HG02763 (cell line): ENCODE measurements around the gene TLX2.

Source experiments
- ATAC-seq: cut with Tn5 transposase; IDR thresholded peaks from one replicate; pipeline ENCODE4 v1.9.1; 2021; ENCODE audit warnings: mild to moderate bottlenecking, moderate library complexity; ENCODE audit not compliant: unreplicated experiment

Gene TLX2

GRCh38 chr2:74511104-74511989, 2.9 kb upstream of the TLX2 start:
- no peak for ATAC-seq

DNA sequence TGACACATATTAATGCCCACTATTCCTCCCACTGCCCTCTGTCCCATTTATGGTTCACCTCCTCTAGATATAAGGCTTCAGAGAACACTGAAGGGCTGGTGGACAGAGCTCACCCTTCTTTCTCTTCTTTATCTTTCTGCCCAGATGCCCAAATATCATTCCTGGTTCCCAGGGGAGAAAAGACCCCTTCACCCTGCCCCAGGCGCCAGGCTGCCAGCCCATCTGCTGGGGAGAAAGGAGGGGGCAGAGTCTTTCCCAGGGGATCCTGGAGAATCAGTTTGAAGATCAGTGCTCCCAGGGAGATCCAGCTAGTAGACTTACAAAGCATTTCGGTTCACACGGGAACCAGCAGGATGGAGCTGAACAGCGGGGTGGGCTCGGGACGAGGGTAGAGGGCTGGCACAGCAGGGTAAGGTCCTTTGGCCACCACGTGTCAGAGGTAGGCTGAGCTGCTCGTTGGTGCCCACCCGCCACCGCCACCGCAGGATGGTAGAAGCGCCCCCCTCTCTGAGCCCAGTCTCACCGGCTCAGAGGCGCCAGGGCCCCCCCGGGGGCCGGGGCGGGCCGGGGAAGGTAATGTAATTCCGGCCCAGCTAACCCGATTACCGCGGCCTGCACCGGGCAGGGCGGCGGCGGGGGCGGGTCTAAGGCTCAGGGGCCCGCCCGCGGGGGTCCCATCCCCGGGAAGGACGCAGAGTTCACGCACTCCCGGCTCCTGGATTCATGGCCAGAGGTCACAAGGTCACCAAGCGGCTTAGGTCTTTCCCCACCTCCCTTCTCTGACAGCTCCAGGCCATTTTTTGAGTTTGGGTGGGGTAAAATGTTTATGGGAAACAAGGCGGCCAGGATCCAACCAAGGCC, 1.3 kb upstream of the TLX2 start:
- no peak for ATAC-seq

DNA sequence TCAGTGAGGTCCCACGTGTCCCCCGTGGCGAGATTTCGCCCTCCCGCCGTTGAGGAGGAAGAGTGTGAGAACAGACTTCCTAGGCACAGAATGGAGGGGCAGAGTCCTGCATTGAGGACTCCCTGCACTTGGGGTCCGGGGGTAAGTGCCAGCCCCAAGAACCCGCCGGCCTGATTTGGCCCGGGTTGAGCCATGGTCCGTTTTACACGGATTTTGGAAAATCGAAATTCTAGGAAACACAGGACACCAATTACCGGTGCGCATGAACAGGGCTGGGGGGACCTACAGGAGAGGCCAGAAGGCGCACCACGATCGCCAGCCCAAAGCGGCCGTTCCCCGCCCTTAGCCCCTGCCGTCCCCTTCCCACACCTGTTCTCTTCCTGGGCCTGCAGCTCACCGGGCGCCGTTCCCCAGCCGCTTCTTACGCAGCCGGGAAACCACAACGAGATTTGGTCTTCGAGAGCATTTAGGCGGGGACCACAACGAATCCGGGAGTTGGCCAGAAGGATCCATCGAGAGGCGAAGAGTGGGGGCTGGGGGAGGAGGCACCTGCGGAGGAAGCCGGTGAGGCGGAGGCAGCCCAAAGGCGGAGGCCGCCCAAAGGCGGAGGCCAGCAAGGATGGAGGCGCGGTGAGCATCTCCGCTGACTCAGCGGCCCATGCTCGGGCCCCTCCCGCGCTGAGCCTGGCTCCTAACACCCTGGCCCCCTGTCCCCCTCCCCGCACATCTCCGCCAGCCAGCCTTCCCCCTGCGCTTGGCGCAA, 464 bp upstream of the TLX2 start:
- no peak for ATAC-seq

DNA sequence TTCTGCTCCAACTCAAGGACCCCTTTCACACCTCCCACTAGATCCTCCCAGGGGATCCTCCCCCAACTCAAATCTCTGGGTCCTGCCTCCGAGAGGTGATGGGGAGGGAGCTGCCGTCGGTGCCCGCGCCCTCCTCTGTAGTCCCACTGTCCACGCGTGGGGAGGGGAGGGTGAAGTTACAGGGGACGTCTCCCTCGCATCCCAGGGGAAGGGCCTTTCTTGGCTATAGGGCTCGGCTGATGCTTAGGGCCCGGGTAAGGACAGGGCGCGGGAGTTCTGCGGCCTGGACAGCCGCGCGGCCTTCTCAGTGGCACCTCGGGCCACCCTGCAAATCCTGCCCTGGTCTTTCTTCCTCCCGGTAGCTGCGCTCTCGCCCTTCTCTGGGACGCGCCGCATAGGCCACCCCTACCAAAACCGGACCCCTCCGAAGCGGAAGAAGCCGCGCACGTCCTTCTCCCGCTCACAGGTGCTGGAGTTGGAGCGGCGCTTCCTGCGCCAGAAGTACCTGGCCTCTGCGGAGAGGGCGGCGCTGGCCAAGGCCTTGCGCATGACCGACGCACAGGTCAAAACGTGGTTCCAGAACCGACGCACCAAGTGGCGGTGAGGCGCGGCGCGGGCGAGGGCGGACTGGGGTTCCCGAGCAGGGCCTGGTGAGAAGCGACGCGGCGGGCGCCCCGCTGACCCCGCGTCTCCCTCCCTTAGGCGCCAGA, 1.2 kb downstream of the TLX2 start:
- no peak for ATAC-seq

GRCh38 chr2:74515981-74516633, 1.9 kb downstream of the TLX2 start:
- ATAC-seq = peak; percentile 77

- no peak for ATAC-seq
These were observed 2.4 kb downstream of the TLX2 start for GRCh38 chr2:74516650-74517049.

DNA sequence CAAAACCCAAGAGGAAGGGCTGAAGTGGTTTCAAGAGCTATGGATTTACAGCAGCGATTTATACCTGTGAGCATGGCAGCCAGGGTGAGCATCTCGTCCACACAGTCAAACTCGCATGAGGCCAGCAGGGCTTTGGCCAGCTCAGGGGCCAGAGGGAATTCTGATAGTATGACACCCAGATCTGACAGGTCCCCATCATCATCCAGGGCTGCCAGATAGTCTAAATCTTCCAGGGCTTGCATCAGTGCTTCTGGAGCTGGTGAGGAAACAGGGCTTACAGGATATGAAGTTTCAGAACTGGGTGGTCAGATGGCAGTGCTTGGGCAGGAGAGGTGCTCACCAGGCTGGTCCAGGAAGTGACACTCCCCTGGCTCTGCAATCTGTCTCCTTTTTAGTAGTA, 8.3 kb downstream of the TLX2 start:
- ATAC-seq = no peak

DNA sequence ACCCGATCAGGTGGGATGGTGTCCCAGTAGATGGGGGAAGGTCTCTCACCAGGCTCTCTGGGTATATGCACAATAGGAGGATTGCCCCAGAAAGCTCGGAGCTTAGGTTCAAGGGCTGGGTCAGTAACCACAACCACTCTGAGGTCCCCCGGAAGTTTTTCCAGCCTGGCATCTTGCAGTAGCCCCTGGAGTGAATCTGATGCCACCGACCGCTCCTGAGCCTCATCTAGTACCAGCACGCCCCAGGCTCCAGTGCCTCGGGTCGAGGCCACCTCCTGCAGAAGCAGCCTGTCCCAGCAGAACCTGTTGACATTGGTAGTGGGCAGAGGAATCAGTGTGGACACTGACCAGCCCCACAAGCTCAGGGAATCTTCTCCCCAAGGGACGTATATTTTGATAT, 9.8 kb downstream of the TLX2 start:
- no peak for ATAC-seq

DNA sequence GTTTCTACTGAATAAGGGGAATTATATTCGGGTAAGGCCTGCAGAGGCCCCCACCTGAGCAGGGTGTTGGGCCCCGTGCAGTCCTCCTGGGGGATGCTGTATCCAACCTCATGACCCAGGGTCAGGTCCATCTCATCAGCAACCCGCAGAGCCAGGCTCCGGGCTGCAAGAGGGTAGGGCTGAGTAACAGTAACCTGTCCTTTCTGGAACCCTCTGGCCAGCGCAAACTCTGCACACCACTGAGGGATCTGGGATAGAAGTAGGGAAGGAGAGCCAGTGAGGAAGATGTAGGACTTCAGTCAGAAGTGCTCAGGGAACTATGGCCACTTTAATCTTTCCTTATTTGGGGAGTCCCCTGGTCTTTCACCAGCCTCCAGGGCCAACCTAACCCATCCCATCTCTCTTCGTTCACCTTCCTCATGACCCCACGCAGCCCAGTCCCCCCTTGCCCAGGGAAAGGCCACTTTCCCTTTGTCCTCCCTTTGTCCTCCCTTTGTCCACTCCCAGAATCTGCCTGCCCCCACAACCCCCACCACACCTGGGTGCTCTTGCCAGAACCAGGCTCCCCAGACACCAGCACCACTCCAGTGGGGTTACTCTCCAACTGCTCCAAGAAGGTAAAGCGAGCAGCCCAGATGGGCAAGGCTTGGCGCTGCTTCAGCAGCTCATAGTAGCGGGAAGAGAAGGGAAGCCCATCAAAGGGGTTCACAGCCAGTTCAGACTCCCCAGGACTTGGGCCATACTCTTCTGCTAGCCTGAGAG, 10.9 kb downstream of the TLX2 start:
- no peak for ATAC-seq

- ATAC-seq = no peak
These were observed 11.7 kb downstream of the TLX2 start, which contains the start of gene DQX1 for GRCh38 chr2:74525717-74526648. TSS of gene DQX1 (minus strand) at chr2:74526231. CDS start at chr2:74525729, 502 bp downstream.

GRCh38 chr2:74526649-74527230, 12.5 kb downstream of the TLX2 start:
- ATAC-seq = no peak

- no peak for ATAC-seq
These were observed 13.5 kb downstream of the TLX2 start for GRCh38 chr2:74527741-74528140.

DNA sequence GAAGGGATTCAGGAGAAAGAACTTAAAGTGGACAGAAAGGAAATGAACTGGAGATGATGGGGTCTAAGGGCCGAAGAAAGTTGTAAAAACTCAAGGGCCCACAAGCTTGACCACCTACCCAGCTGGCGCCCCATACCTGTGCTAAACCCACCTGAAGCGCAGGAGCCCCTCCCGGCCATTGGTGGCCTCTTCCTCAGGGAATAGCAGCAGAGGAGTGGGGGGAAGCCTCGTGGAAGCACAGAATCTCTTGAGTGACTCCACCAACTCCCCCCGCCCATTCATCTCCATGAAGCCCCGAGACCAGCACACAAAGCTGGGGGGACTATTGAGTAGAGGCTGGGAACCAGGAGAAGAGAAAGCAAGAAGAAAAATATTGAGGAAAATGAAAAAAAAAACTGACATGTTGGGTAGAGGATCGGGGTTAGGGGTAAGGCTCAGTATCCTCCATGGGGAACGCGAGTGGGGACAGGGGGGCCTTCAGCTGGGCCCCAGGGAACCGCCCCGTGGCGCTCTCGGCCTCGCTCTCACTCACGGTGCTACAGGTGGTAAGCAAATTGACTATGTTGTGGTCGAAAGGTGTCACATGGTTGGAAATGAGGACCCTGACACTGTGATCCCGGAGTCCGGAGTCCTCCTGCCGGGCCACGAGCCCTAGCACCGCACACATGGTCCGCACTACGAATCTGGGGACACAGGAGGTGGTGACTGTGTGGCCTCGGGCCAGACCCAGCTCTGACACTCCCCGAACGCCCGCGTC, 14.5 kb downstream of the TLX2 start:
- peak; percentile 5 for ATAC-seq

DNA sequence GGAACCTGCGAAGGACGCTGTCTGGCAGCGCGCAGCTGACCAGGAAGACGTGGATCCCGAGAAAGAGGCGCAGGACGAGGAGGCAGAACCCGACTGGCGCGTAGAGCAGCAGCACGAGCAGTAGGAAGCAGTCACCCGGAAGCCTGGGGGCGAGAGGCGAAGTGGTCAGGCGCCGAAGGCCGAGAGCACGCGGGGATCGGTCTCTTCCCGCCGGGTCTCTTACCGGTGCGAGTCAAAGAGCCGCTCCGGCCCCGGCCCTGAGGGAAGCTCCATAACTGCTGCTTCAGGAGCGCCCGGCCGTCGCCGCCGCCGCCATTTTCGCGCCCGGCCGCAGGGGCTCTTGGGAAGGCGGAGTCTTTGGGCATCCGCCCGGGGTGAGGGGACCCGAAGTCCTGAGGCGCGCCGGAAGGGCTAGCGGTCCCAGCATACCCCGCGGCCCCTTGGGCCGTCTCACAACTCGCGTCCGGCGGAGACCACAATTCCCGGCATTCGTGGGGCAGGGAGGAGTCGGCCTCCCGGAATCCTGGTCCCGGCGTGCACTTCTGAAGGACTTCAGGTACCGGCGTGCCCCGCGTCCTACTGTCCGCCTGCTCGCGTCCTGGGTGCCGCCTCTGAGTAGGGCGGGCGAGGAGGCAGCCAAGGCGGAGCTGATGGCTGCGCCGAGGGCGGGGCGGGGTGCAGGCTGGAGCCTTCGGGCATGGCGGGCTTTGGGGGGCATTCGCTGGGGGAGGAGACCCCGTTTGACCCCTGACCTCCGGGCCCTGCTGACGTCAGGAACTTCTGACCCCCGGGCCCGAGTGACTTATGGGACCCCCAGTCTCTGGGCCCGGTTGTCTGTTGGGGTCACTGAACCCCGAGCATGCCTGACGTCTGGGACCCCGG, 15.3 kb downstream of the TLX2 start, which contains the start of the genes AUP1 and HTRA2:
Gene AUP1 (minus strand): TSS at position 350 of the 882 bp plus-strand sequence. CDS start 77 bp downstream, at position 273.
Gene HTRA2 (plus strand): TSS at position 577 of the 882 bp plus-strand sequence. CDS start 74 bp downstream, at position 651.
- ATAC-seq = peak; percentile 83

- no peak for ATAC-seq
These were observed 16.3 kb downstream of the TLX2 start for GRCh38 chr2:74530239-74531187.
